Activated B cell treated with CpG ODN at 0.5 μM for 24 hours (primary cell): ENCODE results near the gene VWA5B2. TPM values are rescaled to one million over a fixed set of nuclear protein-coding genes. Genes with fewer than 3 reads are reported as not detected.

Experiments
- ATAC-seq: fragments of 200-7000 bp; cut with Tn5 transposase; one replicate; pipeline ENCODE4 v1.10.0; 2021; ENCODE audit warnings: low read depth, mild to moderate bottlenecking, moderate library complexity
- CTCF ChIA-PET: fragments of 350-600 bp; sonication (Branson Sonifier 250); formaldehyde crosslinking; loops from one replicate; lab custom pipeline; 2021; ENCODE audit warnings: antibody characterized with exemption; lab: Charles Lee
- POLR2A ChIA-PET: fragments of 350-600 bp; sonication (Branson Sonifier 250); formaldehyde crosslinking; loops from one replicate; lab custom pipeline; 2021; ENCODE audit warnings: antibody characterized with exemption; lab: Charles Lee
- DNase-seq: peaks from one replicate; pipeline ENCODE4 v3.0.0; 2022
- H3K27ac Mint-ChIP-seq: one replicate; pipeline ENCODE4 v1.8.0; 2020; ENCODE audit warnings: mixed read lengths
- H3K27me3 Mint-ChIP-seq: one replicate; pipeline ENCODE4 v1.8.0; 2021; ENCODE audit warnings: mixed read lengths
- H3K36me3 Mint-ChIP-seq: one replicate; pipeline ENCODE4 v1.8.0; 2021; ENCODE audit warnings: low read depth, mixed read lengths
- H3K4me1 Mint-ChIP-seq: one replicate; pipeline ENCODE4 v1.8.0; 2021; ENCODE audit warnings: mixed read lengths
- H3K4me3 Mint-ChIP-seq: one replicate; pipeline ENCODE4 v1.8.0; 2020; ENCODE audit warnings: mild to moderate bottlenecking, mixed read lengths
- H3K9me3 Mint-ChIP-seq: one replicate; pipeline ENCODE4 v1.8.0; 2020; ENCODE audit warnings: mixed read lengths
- CTCF ChIP-seq: fragments of 200-600 bp; IDR thresholded peaks from one replicate; pipeline ENCODE4 v1.8.0; 2022; ENCODE audit warnings: antibody characterized with exemption, mild to moderate bottlenecking
- intact Hi-C: fragments of 100-400 bp; cut with micrococcal nuclease; formaldehyde crosslinking; loops from one replicate; pipeline ENCODE4 v1.15.1; 2024
- total RNA-seq: library from RNA; stranded (reverse); gene quantifications from 2 replicates; pipeline ENCODE4 v1.2.3, GENCODE V29; 2022

The VWA5B2 gene
- total RNA-seq, 1 donor from 2014 or later, result 0.42 TPM

- ChIA-PET POLR2A (no interaction called here), CTCF (interaction anchor here (1.1 kb wide), 1 partner anchor 16 kb away, joined by 3 read pairs; no protein-coding TSS in a partner anchor)
- no peaks in the 10 kb centered on the region for H3K4me1 Mint-ChIP-seq
- no peak overlapping the region for H3K27ac Mint-ChIP-seq
- H3K27me3 Mint-ChIP-seq, result peaks cover 12% of the 10 kb centered on the region
- DNase-seq, result no peak
- no peak for ATAC-seq
- TF ChIP-seq CTCF, result no peak
- no peak overlapping the region for H3K4me3 Mint-ChIP-seq
- H3K36me3 Mint-ChIP-seq, result no peaks in the 10 kb centered on the region
- H3K9me3 Mint-ChIP-seq, result no peaks in the 10 kb centered on the region
- intact Hi-C loops, result no loop called here
Observed at GRCh38 chr3:184211718-184212117, 17.7 kb upstream of the VWA5B2 start.

GRCh38 chr3:184218814-184219213 lies 10.6 kb upstream of the VWA5B2 start:
- Mint-ChIP-seq H3K27me3 (peaks cover 16% of the 10 kb centered on the region), H3K9me3 (no peaks in the 10 kb centered on the region), H3K4me3 (no peak overlapping the region), H3K36me3 (no peaks in the 10 kb centered on the region), H3K4me1 (no peaks in the 10 kb centered on the region), H3K27ac (no peak overlapping the region)
- TF ChIP-seq CTCF, result no peak
- CTCF ChIA-PET, result interaction anchor here (1.5 kb wide), 1 partner anchor 9 kb away, joined by 4 read pairs; no protein-coding TSS in a partner anchor
- POLR2A ChIA-PET, result interaction anchor here (0.6 kb wide), 1 partner anchor 156 kb away, joined by 4 read pairs; no protein-coding TSS in a partner anchor
- DNase-seq (no peak), ATAC-seq (no peak)
- intact Hi-C loops, result no loop called here

DNA sequence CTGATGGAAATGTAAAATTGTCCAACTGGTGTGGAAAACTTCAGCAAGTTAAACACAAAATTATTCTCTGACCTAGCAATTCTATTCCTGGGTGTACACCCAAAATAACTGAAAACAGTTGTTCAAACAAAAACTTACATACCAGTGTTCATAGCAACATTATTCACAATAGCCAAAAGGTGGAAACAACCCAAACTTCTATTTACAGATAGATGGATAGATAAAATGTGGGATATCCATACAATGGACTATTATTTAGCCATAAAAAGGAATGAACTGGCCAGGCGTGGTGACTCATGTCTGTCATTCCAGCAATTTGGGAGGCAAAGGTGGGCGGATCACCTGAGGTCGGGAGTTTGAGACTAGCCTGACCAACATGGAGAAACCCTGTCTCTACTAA lies 6.9 kb upstream of the VWA5B2 start:
- no peak overlapping the region for H3K27ac Mint-ChIP-seq
- CTCF ChIA-PET, result no interaction called here
- no peak for ATAC-seq
- intact Hi-C loops, result no loop called here
- no peaks in the 10 kb centered on the region for H3K4me1 Mint-ChIP-seq
- no peak for TF ChIP-seq CTCF
- H3K9me3 Mint-ChIP-seq, result no peaks in the 10 kb centered on the region
- no peak for DNase-seq
- no peak overlapping the region for H3K4me3 Mint-ChIP-seq
- H3K36me3 Mint-ChIP-seq, result no peaks in the 10 kb centered on the region
- POLR2A ChIA-PET, result no interaction called here
- H3K27me3 Mint-ChIP-seq, result peaks cover 22% of the 10 kb centered on the region

- Mint-ChIP-seq H3K27me3 (peaks cover 32% of the 10 kb centered on the region), H3K4me3 (no peak overlapping the region)
- CTCF ChIA-PET, result no interaction called here
Observed at GRCh38 chr3:184223946-184224345, 5.4 kb upstream of the VWA5B2 start.

GRCh38 chr3:184227481-184227935 lies 1.9 kb upstream of the VWA5B2 start:
- peaks cover 15% of the 10 kb centered on the region for H3K4me1 Mint-ChIP-seq
- peaks cover 43% of the 10 kb centered on the region for H3K27me3 Mint-ChIP-seq
- intact Hi-C loops, result loop anchor here (1.0 to 5.0 kb wide), 5 partner anchors 23 to 315 kb away; partner anchors contain the start of gene CAMK2N2
- POLR2A ChIA-PET, result no interaction called here
- DNase-seq (no peak), ATAC-seq (peak; percentile 35)
- TF ChIP-seq CTCF, result no peak
- H3K4me3 Mint-ChIP-seq, result peak overlapping the region; percentile 24
- no peaks in the 10 kb centered on the region for H3K36me3 Mint-ChIP-seq
- no peak overlapping the region for H3K27ac Mint-ChIP-seq
- CTCF ChIA-PET, result interaction anchor here (0.8 to 3.0 kb wide), 13 partner anchors 9 to 332 kb away, joined by 3 to 17 read pairs (median 7); partner anchors contain the start of genes CAMK2N2 and EEF1AKMT4
- no peaks in the 10 kb centered on the region for H3K9me3 Mint-ChIP-seq

More at GRCh38 chr3:184223946-184224345, 5.4 kb upstream of the VWA5B2 start:
- TF ChIP-seq CTCF, result no peak
- Mint-ChIP-seq H3K36me3 (no peaks in the 10 kb centered on the region), H3K9me3 (no peaks in the 10 kb centered on the region), H3K4me1 (peaks cover 5% of the 10 kb centered on the region), H3K27ac (no peak overlapping the region)
- no peak for DNase-seq
- ATAC-seq, result no peak
- intact Hi-C loops, result no loop called here
- POLR2A ChIA-PET, result no interaction called here
